Measurements from ENCODE around the gene MAD1L1.

Gene MAD1L1

GRCh38 chr7:2201686-2202360 lies 30.9 kb downstream of the MAD1L1 start:
- CTCF ChIA-PET = interaction anchor here (0.6 kb wide), 1 partner anchor 81 kb away, joined by 4 read pairs; no protein-coding TSS in a partner anchor
- no peaks in the 10 kb centered on the region for H3K9me3 ChIP-seq (ENCODE audit: control insufficient read depth, insufficient read depth, low read depth, low read length)
- H3K36me3 ChIP-seq (ENCODE audit: control insufficient read depth in 2 of 2, insufficient read depth in 1 of 2, low read length in 2 of 2) = peaks cover 0 to 77% of the 10 kb centered on the region in 2 experiments; a peak in 1 of 3 replicates
- H3K27ac ChIP-seq (ENCODE audit: extremely low read depth, low read depth, low read length) = no peak overlapping the region
- TF ChIP-seq EGR2 (tag by site-specific recombination; IDR thresholded peaks at IDR 0.05; ENCODE audit: low read depth) = peak; percentile 19; the same call in 1 of the 2 replicates
- TF ChIP-seq KLF1 (tag by site-specific recombination; IDR thresholded peaks at IDR 0.05) = peak; percentile 45
- no peak for TF ChIP-seq ZBTB10 (tag by site-specific recombination; IDR thresholded peaks at IDR 0.05)
- POLR2A ChIA-PET = no interaction called here
- no peak overlapping the region for H3K4me3 ChIP-seq (ENCODE audit: low read depth, low read length)
- H3K4me1 ChIP-seq (ENCODE audit: control insufficient read depth, insufficient read depth, low read length) = no peaks in the 10 kb centered on the region

GRCh38 chr7:2201128-2201527 lies 31.6 kb downstream of the MAD1L1 start:
- ChIA-PET CTCF (no interaction called here), POLR2A (no interaction called here)
- Histone ChIP-seq H3K36me3 (ENCODE audit: control insufficient read depth in 2 of 2, insufficient read depth in 1 of 2, low read length in 2 of 2) (peaks cover 0 to 79% of the 10 kb centered on the region in 2 experiments; a peak in 1 of 3 replicates), H3K4me3 (ENCODE audit: low read depth, low read length) (no peak overlapping the region), H3K27ac (ENCODE audit: extremely low read depth, low read depth, low read length) (no peak overlapping the region), H3K4me1 (ENCODE audit: control insufficient read depth, insufficient read depth, low read length) (no peaks in the 10 kb centered on the region), H3K9me3 (ENCODE audit: control insufficient read depth, insufficient read depth, low read depth, low read length) (no peaks in the 10 kb centered on the region)
- TF ChIP-seq MEIS1 (CRISPR knock-in tag; IDR thresholded peaks at IDR 0.05; ENCODE audit: borderline replicate concordance) (no peak), ZNF121 (tag by site-specific recombination; IDR thresholded peaks at IDR 0.05) (no peak), ZBTB8A (tag by site-specific recombination; IDR thresholded peaks at IDR 0.05) (no peak), HIC1 (tag by site-specific recombination; IDR thresholded peaks at IDR 0.05) (no peak), HOXA7 (CRISPR knock-in tag; IDR thresholded peaks at IDR 0.05; ENCODE audit: borderline replicate concordance) (no peak), SP7 (tag by site-specific recombination; IDR thresholded peaks at IDR 0.05) (no peak), ZNF398 (tag by site-specific recombination; IDR thresholded peaks at IDR 0.05) (no peak), ZBTB6 (tag by site-specific recombination; IDR thresholded peaks at IDR 0.05) (no peak), GFI1B (tag by site-specific recombination; IDR thresholded peaks at IDR 0.05) (no peak), ZNF23 (tag by site-specific recombination; IDR thresholded peaks at IDR 0.05; ENCODE audit: borderline replicate concordance) (no peak), ZNF776 (tag by site-specific recombination; IDR thresholded peaks at IDR 0.05; ENCODE audit: borderline replicate concordance) (no peak), ZNF26 (tag by site-specific recombination; IDR thresholded peaks at IDR 0.05) (no peak), ZNF335 (tag by site-specific recombination; conservative IDR thresholded peaks at IDR 0.05) (no peak)

Data from HEK293 (cell line).